RWPE1 (cell line): ENCODE measurements around the gene TOM1L1.
"Not testable (repeated sequence)": the region's sequence is repeated elsewhere in the genome, so short reads cannot be mapped to it uniquely, and the experiment has no call there.

Experiments
- CTCF ChIA-PET: fragments of 350-600 bp; sonication (Branson Sonifier 250); formaldehyde crosslinking; extraction: SDS; loops from one replicate; lab custom pipeline; 2021; lab: Yijun Ruan, JAX
- POLR2A ChIA-PET: fragments of 400-600 bp; formaldehyde crosslinking; extraction: SDS; loops from one replicate; lab custom pipeline; 2020; ENCODE audit warnings: antibody characterized with exemption; ENCODE audit not compliant: low non-redundant PET; lab: Yijun Ruan, JAX
- DNase-seq: peaks from one replicate; pipeline ENCODE4 v3.0.0; 2012; ENCODE audit warnings: low spot score
- H3K27ac ChIP-seq: fragments of 450-650 bp; 2 replicates; pipeline ENCODE4 v1.5.1; 2017
- CTCF ChIP-seq: fragments of 450-650 bp; conservative IDR thresholded peaks from 2 replicates; pipeline ENCODE4 v1.5.1; 2017; ENCODE audit warnings: low read depth, mild to moderate bottlenecking

The TOM1L1 gene

GRCh38 chr17:54864636-54865356 lies 35.9 kb upstream of the TOM1L1 start:
- ChIA-PET CTCF (no interaction called here), POLR2A (no interaction called here)
- no peak overlapping the region for H3K27ac ChIP-seq
- no peak for TF ChIP-seq CTCF
- DNase-seq: no peak

- POLR2A ChIA-PET: interaction anchor here (0.5 kb wide), 1 partner anchor 860 kb away, joined by 3 read pairs; no protein-coding TSS in a partner anchor
- TF ChIP-seq CTCF: no peak
- no peak overlapping the region for H3K27ac ChIP-seq
- CTCF ChIA-PET: no interaction called here
- DNase-seq: no peak
These were observed 33.0 kb upstream of the TOM1L1 start for GRCh38 chr17:54867634-54868033.

GRCh38 chr17:54870671-54871175 lies 29.9 kb upstream of the TOM1L1 start:
- TF ChIP-seq CTCF: no peak
- CTCF ChIA-PET: no interaction called here
- H3K27ac ChIP-seq: no peak overlapping the region
- no peak for DNase-seq
- POLR2A ChIA-PET: no interaction called here

- H3K27ac ChIP-seq, POLR2A ChIA-PET, DNase-seq: not testable (repeated sequence)
- CTCF ChIA-PET: interaction anchor here (0.6 kb wide), 1 partner anchor 1831 kb away, joined by 3 read pairs; no protein-coding TSS in a partner anchor
These were observed 24.7 kb upstream of the TOM1L1 start for GRCh38 chr17:54875906-54876305.

GRCh38 chr17:54876656-54877195 lies 23.9 kb upstream of the TOM1L1 start:
- no peak for TF ChIP-seq CTCF
- CTCF ChIA-PET: no interaction called here
- no peak overlapping the region for H3K27ac ChIP-seq
- DNase-seq: no peak
- POLR2A ChIA-PET: no interaction called here

GRCh38 chr17:54881255-54881972 lies 19.2 kb upstream of the TOM1L1 start:
- H3K27ac ChIP-seq: no peak overlapping the region
- no peak for TF ChIP-seq CTCF
- POLR2A ChIA-PET: no interaction called here
- CTCF ChIA-PET: interaction anchor here (0.6 kb wide), 2 partner anchors 12 to 721 kb away, joined by 3 read pairs; no protein-coding TSS in a partner anchor
- DNase-seq: no peak
